Dedifferentiated amniotic fluid mesenchymal stem cell (primary cell): ENCODE data around the gene THBS4.

Experiments
- DNase-seq: peaks from one replicate; pipeline ENCODE4 v3.0.0-alpha.2; 2016; ENCODE audit errors: extremely low spot score

THBS4 gene

DNA sequence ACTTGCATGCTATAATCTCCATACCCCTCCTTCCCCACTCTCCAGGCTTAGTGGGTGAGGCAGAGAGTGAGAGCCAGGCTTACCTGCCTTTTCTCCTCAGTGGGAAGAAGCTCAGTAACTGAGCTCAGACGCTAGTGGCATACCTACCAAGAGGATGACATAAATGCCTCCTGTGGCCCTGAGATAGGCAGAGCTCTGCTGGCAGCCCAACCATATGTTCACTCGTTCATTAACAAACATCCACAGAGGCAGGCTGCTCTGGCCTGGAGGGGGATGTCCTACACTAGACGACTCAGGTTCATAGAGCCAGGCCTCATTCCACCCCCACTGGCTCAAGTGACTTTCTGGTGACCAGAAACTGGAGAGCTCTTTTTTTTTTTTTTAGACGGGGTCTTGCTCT lies 81.3 kb downstream of the THBS4 start:
- no peak for DNase-seq

DNA sequence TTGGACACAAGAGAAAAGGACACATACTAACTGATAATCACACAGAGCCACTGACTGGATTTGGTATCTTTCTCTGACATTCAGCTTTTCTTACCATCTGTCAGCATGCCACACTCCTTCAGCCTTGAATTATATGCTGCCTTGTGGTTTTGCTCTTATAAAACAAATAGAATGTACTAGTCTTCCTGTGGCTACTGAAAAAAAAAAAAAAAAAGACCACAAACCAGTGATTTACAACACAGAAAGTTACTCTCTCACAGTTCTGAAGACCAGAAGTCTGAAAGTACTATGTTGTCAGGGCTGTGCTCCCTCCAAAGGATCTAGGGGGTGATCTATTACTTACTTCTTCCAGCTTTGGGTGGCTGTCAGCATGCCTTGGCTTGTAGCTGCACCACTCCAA lies 82.3 kb downstream of the THBS4 start:
- no peak for DNase-seq

DNA sequence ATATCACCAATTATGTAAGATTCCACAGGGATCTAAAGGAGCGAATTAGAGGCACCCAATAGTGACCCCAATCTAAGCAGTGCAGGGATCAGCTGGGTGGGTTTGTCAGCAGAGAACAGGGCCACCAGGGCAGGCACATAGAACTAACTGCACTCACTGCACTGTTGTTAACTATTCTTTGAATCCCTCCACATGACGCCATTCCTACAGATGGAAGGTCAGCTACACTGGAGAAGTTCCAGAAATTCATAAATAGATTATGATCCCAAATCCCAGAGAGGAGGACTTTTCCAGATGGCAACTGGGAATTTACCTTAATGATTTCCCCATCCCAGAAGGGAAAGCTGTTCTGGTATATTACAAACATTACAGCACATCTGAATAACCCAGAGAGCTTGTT lies 84.2 kb downstream of the THBS4 start:
- no peak for DNase-seq

DNA sequence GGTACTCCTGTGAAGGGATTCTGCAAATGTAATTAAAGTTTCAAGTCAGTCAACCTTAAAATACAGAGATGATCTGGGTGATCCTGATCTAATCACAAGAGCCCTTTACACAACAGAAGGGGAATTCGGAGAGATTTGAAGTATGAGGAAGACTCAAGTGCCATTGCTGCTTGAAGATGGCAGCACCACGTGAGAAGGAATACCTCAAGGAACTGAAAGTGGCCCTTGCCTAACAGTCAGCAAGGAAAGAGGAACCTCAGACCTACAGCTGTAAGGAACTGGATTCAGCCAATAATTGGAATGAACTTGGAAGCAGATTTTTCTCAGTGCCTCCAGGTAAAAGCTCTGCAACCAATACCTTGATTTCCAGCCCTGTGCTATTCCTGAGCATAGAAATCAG lies 87.4 kb downstream of the THBS4 start:
- no peak for DNase-seq

DNA sequence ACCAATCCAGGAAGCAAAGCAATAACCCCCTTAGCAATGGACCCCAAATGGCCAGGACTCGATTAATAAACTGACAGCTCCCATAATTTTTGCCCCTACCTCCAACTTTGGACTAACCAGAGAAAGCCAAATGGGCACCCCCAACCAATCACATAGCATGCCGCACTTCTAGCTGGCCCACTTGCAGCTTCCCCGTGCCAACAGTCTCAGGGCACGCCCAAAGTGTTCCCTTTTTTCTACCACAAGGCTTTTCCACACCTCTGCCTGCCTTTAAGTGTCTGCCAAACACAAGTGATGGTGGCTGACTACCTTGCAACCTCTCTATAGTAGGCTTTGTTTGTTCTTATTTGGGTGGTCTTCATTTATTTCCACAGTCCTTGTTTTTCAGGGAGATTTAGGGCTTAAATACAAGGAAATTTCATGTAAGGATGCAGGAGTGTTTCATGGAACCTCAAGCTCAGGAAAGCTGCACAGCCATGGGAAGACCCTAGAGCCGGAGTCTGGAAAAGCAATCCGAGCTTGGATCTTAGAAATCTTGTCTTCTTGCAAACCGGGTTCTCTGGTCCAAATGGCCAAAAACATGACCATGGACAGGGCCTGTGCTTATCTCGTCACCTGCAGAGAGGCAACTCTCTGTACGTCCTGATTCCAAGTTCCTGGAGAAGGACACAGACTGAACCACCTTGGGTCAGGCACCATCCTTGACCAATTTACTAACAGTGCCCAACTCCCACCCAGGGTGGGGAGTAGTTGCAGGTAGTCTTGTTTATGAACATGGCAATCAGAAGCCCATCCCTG lies 89.2 kb downstream of the THBS4 start:
- no peak for DNase-seq

DNA sequence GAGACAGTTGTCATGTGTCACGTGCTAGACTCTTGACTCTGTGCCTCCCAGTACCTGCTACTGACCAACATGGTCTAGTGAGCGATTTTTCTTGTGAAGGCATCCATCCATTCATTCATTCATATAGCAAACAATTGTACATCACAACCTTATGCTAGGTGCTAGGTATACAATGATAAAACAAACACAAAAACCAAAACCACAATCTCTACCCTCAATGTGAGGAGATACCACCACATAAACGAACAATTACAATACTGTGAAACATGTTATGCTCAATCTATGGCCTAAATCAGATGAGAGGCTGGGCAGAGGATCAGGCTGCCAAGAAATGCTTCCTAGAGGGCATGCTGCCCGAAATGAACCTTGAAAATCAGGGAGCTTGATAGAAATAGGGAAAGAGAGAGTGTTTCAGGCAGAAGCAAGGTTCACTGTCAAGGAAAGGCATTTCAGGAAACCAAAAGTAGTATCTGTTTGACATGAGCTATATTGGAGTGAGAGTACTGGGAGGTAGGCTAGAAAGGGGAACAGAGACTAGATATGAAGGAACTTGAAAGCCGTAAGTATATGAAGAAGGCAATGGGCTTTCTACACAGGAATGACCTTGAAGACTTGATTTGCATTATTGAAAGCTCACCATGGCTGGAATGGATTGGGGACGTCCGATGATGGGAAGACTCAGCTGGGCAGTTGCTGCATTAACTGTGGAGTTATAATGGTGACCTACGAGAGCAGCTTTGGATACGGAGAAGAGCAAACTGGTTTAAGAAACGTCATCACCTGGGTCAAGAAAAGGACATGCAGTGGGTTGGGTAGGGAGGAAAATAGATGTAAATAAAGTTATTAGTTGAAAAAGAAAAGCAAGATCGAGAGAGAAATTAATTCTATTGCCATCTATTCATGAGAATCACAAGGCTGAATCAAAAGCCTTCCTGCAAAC lies 90.1 kb downstream of the THBS4 start:
- DNase-seq = no peak

DNA sequence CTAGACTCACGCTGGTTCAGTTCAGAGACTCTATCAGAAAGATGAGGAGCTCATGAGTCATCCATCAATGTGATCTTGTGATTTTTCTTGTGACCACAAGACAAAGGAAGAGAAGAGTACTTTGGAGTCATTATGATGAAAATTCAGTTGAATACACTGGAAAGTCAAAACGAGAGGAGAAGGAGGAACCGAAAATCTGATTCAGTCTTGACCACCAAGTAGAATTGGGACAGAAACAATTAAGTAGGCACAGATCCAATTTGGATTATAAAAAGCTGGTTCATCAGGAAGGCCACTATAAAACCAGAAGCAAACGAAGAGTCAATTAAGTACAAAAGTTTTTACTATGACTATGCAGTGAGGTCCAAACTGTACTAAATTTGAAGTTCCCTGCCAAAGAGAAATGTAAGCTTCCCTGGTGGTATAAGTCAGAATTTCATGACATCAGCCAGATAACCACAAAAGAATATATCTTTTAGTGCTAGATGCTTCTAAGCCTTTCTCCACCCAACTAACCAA lies 90.9 kb downstream of the THBS4 start:
- peak; percentile 38 for DNase-seq

DNA sequence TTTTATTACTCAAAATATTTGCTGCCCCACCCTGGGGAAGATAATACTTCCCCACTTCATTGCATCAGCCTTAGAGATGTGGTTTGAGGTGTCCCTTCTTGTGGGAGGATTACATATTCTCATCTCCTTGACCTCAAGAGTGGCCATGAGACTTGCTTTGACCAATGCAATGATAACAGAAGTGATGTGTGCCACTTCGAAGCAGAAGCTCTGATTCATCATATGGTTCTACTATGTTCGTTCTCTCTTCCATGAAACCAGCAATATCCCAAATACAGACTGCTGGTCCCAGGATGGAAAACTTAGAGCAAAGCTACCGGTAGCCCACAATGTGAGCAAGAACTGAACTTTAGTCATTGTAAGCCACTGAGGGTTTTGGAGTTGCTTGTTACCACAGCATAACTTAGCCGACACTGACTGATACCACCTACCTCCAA lies 92.0 kb downstream of the THBS4 start:
- DNase-seq = no peak

DNA sequence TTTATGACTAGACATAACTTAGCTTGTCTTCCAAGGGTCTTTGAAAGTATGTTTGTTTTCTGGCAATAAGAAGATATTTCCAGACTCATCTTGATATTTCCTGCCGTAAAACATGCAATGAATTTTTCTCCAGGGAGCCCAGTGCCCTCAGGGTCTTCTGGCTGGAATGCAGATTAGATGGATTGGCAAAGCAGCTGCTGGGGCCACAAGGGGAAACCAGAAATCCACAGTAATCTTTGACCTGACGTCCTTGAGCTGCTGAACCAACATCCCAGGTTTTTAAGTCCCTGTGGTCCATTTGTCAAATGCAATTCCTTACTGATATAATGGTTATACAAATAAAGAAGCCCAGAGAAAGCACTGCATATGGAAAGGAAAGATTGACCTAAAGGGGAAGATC lies 93.0 kb downstream of the THBS4 start:
- DNase-seq = no peak

DNA sequence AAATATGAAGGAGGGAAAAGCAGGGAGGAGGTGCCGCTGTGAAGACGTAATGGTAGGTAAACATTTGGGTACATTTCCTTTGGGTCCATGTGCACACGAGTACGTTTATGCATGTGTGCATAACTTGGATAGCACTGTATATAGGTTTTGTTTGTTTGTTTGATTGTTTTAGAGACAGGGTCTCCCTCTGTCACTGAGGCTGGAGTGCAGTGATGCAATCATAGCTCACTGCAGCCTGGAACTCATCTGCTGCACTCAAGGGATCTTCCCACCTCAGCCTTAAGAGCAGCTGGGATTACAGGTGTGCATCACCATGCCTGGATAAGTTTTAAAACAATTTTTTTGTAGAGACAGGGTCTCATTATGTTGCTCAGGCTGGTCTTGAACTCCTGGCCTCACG lies 94.0 kb downstream of the THBS4 start:
- no peak for DNase-seq
